Measurements from ENCODE around the gene C9orf152. TPM values are rescaled to one million over a fixed set of nuclear protein-coding genes. Genes with fewer than 3 reads are reported as not detected.

Gene C9orf152
- total and polyA plus RNA-seq, 2 of the 13 experiments (the other 11 are each of a cell fraction or from before 2014, with no cell fraction given): 0.24 to 0.48 TPM

DNA sequence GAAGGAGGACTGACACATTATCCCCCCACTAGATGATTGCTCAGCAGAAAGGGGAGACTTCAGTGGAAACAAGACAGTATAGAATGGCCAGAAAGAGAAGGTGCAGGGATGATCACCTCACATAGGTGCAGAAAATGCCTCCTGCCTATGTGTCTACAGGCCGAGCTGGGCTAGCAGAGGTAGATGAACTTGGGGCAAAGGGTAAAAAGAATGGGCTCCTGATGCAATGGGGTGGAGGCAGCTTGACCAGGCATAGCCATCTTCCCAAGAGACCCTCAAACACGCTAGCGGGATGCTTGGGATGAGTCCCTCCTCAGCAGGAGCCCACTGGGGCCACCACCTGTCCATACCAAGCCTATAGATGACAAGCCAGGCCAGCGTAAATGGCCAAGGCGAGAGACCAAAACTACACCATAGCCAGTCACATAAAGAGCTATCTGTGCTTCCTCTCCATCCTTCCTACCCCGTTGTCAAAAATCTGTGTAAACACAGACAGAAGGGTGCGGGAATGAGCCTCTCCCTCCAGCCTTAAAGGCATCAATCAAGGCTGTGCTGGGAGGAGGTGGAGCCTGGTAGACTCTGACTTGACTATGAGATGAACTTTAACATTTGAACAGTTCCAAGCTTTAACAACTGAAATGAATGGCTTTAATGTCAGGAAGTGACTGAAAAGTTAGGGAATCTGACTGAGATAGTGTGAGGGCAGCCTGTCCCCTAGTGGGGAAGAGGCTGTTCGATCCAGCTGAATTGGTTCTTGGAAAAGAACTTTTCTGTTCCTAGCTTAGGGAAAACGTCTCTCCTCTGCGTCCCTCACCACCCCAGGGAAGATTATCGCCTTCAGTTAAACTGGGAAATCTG, 10.4 kb downstream of the C9orf152 start:
- POLR2A ChIA-PET: interaction anchor here (0.7 to 1.5 kb wide), 8 partner anchors 8 to 70 kb away, joined by 3 to 10 read pairs (median 4); partner anchors contain the start of genes C9orf152 and TXN
- in situ Hi-C loops (cut with HindIII; ENCODE audit: extremely low pct_ligation_motif_present, low pct_unique_long_range_greater_than_20kb): no loop called here
- TF ChIP-seq CEBPB (IDR thresholded peaks at IDR 0.05; ENCODE audit: borderline replicate concordance, low read depth, low read length) (no peak), FOXA1 (IDR thresholded peaks at IDR 0.05) (no peak), FOXA1 (CRISPR knock-in tag; IDR thresholded peaks at IDR 0.05) (peak; percentile 75), ZBTB38 (CRISPR knock-in tag; IDR thresholded peaks at IDR 0.05) (0 out of 2 replicates have a peak, but pooled peaks have one; percentile 11), KMT2A (CRISPR knock-in tag; IDR thresholded peaks at IDR 0.05) (peak; percentile 11; the same call in 1 of the 2 replicates), TGIF2 (CRISPR knock-in tag; IDR thresholded peaks at IDR 0.05) (no peak), ZNF260 (CRISPR knock-in tag; IDR thresholded peaks at IDR 0.05; ENCODE audit: borderline replicate concordance, low read depth) (no peak), NFE2L2 (IDR thresholded peaks at IDR 0.05; ENCODE audit: low read length) (no peak), FOXP4 (CRISPR knock-in tag; IDR thresholded peaks at IDR 0.05) (peak; percentile 78), ZHX2 (IDR thresholded peaks at IDR 0.05; ENCODE audit: low read depth) (no peak), ZHX2 (CRISPR knock-in tag; IDR thresholded peaks at IDR 0.05; ENCODE audit: borderline replicate concordance) (no peak), ZNF17 (CRISPR knock-in tag; IDR thresholded peaks at IDR 0.05) (no peak), MEIS2 (CRISPR knock-in tag; IDR thresholded peaks at IDR 0.05) (0 out of 2 replicates have a peak, but pooled peaks have one; percentile 24), ZNF556 (CRISPR knock-in tag; IDR thresholded peaks at IDR 0.05; ENCODE audit: borderline replicate concordance) (peak; percentile 76; the same call in 1 of the 2 replicates), SOX13 (IDR thresholded peaks at IDR 0.05) (0 out of 2 replicates have a peak, but pooled peaks have one; percentile 28), SOX13 (CRISPR knock-in tag; conservative IDR thresholded peaks at IDR 0.05 in 1 of 2, IDR thresholded peaks at IDR 0.05 in 1 of 2) (no peak; a peak in 1 of 4 replicates)

More for the DNA sequence above, 10.4 kb downstream of the C9orf152 start:
- WGBS (ENCODE audit: low lambda C conversion rate): 11% methylated on average over 7 of the region's 11 CpGs
- DNase-seq (ENCODE audit: low spot score): peak; percentile 89
- no peaks in the 10 kb centered on the region for H3K9me3 ChIP-seq (ENCODE audit: low read length)
- H3K36me3 ChIP-seq (replicated peaks in 1 of 2; ENCODE audit: control insufficient read depth in 1 of 2, insufficient read depth in 2 of 2, low read length in 2 of 2): no peaks in the 10 kb centered on the region
- intact Hi-C loops (cut with micrococcal nuclease; ENCODE audit: unreplicated experiment): loop anchor here (1.0 to 2.0 kb wide), 2 partner anchors 14 to 17 kb away; no protein-coding TSS in a partner anchor
- CTCF ChIA-PET (ENCODE audit: low intra/inter-chr PET ratio, low total read pairs): interaction anchor here (1.8 kb wide), 1 partner anchor 15 kb away, joined by 11 read pairs; no protein-coding TSS in a partner anchor
- H3K79me2 ChIP-seq (ENCODE audit: insufficient read depth, low read length): no peaks in the 10 kb centered on the region
- H3K4me2 ChIP-seq (ENCODE audit: low read depth, low read length): peak overlapping the region; percentile 51
- H3K4me3 ChIP-seq (replicated peaks in 1 of 3; ENCODE audit: insufficient read depth in 1 of 3, low read depth in 2 of 3, low read length in 3 of 3): peak overlapping the region in 1 of 3 experiments; percentile 31; a peak in 2 of 6 replicates
- peak overlapping the region; percentile 61 for H2AFZ ChIP-seq (ENCODE audit: low read length)
- H3K9ac ChIP-seq (ENCODE audit: insufficient read depth, low read depth, low read length): peak overlapping the region; percentile 59
- H3K4me1 ChIP-seq (ENCODE audit: insufficient read depth, low read length): peaks cover 76% of the 10 kb centered on the region
- H3K27me3 ChIP-seq (ENCODE audit: control insufficient read depth in 1 of 2, insufficient read depth in 2 of 2, low read length in 2 of 2): no peaks in the 10 kb centered on the region
- H4K20me1 ChIP-seq (ENCODE audit: insufficient read depth, low read length): no peaks in the 10 kb centered on the region
- peak; percentile 89 for FAIRE-seq
- peak; percentile 83 for ATAC-seq
- no TSS peak for BruUV-seq (replicated peaks)
- peak overlapping the region; percentile 72 for H3K27ac ChIP-seq (ENCODE audit: extremely low read length, insufficient read depth, low read length)

All from HepG2 (cell line).